Nucleus accumbens (tissue), 56 donors: ENCODE data around the gene TBX19.
A peak's percentile ranks its signal among the peaks of the same experiment; 100 is the strongest.

Experiments
- DNase-seq, 56 donors: peaks; one replicate each; lab custom pipeline; 2025; lab: John Stamatoyannopoulos, UW

TBX19 gene

GRCh38 chr1:168317309-168317708 is 36.6 kb downstream of the TBX19 start:
- DNase-seq: no peak

GRCh38 chr1:168319691-168320090 is 39.0 kb downstream of the TBX19 start:
- DNase-seq: no peak

GRCh38 chr1:168320149-168320548 is 39.5 kb downstream of the TBX19 start:
- DNase-seq: no peak

- peak in 17 of 56 donors; percentile 2 to 62 (median 33) for DNase-seq
Measured at GRCh38 chr1:168320800-168321450, 40.2 kb downstream of the TBX19 start.

GRCh38 chr1:168321945-168322344 is 41.3 kb downstream of the TBX19 start:
- DNase-seq: no peak

GRCh38 chr1:168324745-168325425 is 44.2 kb downstream of the TBX19 start:
- no peak for DNase-seq

- DNase-seq: no peak
Measured at GRCh38 chr1:168328731-168329364, 48.2 kb downstream of the TBX19 start.

- no peak for DNase-seq
Measured at GRCh38 chr1:168330285-168330684, 49.6 kb downstream of the TBX19 start.

GRCh38 chr1:168331569-168331968 is 50.9 kb downstream of the TBX19 start:
- DNase-seq: no peak

GRCh38 chr1:168333562-168334276 is 53.0 kb downstream of the TBX19 start:
- DNase-seq: no peak

GRCh38 chr1:168335500-168335899 is 54.8 kb downstream of the TBX19 start:
- no peak for DNase-seq

GRCh38 chr1:168338589-168339503 is 58.2 kb downstream of the TBX19 start:
- DNase-seq: no peak

GRCh38 chr1:168340781-168341482 is 60.3 kb downstream of the TBX19 start:
- no peak for DNase-seq

GRCh38 chr1:168341483-168341975 is 60.9 kb downstream of the TBX19 start:
- no peak for DNase-seq

- peak in 55 of 56 donors; percentile 27 to 93 (median 79) for DNase-seq
Measured at GRCh38 chr1:168342572-168343280, 62.0 kb downstream of the TBX19 start.

- DNase-seq: peak in 11 of 56 donors; percentile 1 to 14 (median 3)
Measured at GRCh38 chr1:168343566-168343965, 62.9 kb downstream of the TBX19 start.

GRCh38 chr1:168344517-168344916 is 63.8 kb downstream of the TBX19 start:
- DNase-seq: no peak

- DNase-seq: no peak
Measured at GRCh38 chr1:168345939-168346338, 65.3 kb downstream of the TBX19 start.

GRCh38 chr1:168347630-168348029 is 67.0 kb downstream of the TBX19 start:
- DNase-seq: no peak
